Measurements from ENCODE around the gene FRMD4A.

GRCh38 chr10:13812804-13813203 is 517.9 kb downstream of the FRMD4A start:
- TF ChIP-seq CTCF (IDR thresholded peaks at IDR 0.05; ENCODE audit: insufficient read depth, low read length) (no peak), POLR2AphosphoS5 (IDR thresholded peaks at IDR 0.05; ENCODE audit: low read depth) (no peak), REST (IDR thresholded peaks at IDR 0.05; ENCODE audit: insufficient replicate concordance, low read depth) (no peak), GABPA (IDR thresholded peaks at IDR 0.05; ENCODE audit: low read depth) (no peak)

All from HL-60 (cell line).